Bronchial epithelial cell (primary cell): ENCODE data around the gene MTSS2. TPM values are rescaled to one million over a fixed set of nuclear protein-coding genes. Genes with fewer than 3 reads are reported as not detected.

Experiments
- DNase-seq: peaks from one replicate; pipeline ENCODE4 v3.0.0-alpha.2; 2010; ENCODE audit warnings: low read depth
- FAIRE-seq: peaks from 2 replicates; lab custom pipeline; 2011; peaks lifted over from hg19 to GRCh38; lab: Jason Lieb, UNC
- H3K27me3 ChIP-seq: 2 replicates; pipeline ENCODE4 v1.5.1; 2011; ENCODE audit warnings: low read length; ENCODE audit not compliant: control insufficient read depth, insufficient read depth
- H3K36me3 ChIP-seq: 2 replicates; pipeline ENCODE4 v1.5.1; 2011; ENCODE audit warnings: low read length; ENCODE audit not compliant: control insufficient read depth, insufficient read depth
- H3K4me3 ChIP-seq: 2 replicates; pipeline ENCODE4 v1.5.1; 2011; ENCODE audit warnings: mild to moderate bottlenecking, low read depth, low read length, control low read depth
- total RNA-seq: library from RNA; depleted of rRNA; stranded (reverse); fragments of >200 nt; gene quantifications from 2 replicates; pipeline ENCODE4 v1.2.1, GENCODE V29; 2014
- TF ChIP-seq, protein P1 (sequence below): IDR thresholded peaks from 2 replicates; pipeline ENCODE4 v1.5.1; 2011; ENCODE audit warnings: mild to moderate bottlenecking, moderate library complexity, low read length, control low read depth, inconsistent platforms; ENCODE audit not compliant: insufficient read depth, severe bottlenecking

Gene MTSS2
- total RNA-seq, 1 donor from 2014 or later, result 20.0 TPM

GRCh38 chr16:70685061-70685937 is 554 bp downstream of the MTSS2 start:
- no peak for DNase-seq
- TF ChIP-seq, protein P1, sequence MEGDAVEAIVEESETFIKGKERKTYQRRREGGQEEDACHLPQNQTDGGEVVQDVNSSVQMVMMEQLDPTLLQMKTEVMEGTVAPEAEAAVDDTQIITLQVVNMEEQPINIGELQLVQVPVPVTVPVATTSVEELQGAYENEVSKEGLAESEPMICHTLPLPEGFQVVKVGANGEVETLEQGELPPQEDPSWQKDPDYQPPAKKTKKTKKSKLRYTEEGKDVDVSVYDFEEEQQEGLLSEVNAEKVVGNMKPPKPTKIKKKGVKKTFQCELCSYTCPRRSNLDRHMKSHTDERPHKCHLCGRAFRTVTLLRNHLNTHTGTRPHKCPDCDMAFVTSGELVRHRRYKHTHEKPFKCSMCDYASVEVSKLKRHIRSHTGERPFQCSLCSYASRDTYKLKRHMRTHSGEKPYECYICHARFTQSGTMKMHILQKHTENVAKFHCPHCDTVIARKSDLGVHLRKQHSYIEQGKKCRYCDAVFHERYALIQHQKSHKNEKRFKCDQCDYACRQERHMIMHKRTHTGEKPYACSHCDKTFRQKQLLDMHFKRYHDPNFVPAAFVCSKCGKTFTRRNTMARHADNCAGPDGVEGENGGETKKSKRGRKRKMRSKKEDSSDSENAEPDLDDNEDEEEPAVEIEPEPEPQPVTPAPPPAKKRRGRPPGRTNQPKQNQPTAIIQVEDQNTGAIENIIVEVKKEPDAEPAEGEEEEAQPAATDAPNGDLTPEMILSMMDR, result no peak

DNA sequence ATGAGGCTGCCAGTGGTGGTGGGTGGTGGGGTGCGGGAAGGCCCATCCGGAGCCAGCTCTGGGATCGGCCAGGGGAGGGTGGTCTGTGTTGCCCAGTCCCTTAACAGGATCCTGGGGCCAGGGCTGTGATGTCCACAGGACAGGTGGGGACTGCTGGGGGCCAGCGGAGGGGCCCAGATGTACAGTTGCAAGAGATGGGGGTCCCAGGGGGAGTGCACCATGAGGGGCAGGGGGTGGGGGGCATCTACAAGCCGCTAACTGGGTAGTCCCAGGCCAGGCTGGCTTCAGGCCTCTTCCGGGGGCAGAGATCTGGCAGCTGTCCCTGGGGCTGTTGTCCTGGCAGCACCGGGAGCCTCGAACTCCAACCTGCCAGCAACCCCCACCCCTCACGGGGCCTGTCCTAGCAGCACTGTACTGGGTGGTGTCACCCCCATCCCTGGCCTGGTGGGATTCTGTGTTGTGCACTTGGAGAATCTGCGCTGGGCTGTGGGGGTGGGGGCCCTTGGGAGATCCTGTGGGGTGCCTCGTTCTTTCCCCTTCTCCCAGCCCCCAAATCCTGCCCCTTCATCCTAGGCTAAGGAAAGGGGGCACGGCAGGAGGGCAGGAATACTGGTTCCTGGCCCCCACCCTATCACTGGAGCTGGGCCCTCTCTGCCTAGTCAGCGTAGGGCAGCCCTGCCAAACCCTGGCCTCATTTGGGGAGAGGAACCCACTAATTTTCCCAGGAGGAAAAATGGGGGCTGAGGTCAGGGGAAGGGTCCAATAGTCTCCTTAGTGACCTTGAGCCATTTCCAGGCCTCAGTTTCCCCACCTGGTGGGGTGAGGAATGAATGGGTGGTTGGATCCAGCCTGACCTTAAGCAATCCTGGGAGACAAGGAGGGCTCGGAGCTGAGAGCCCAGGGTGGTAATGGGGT is 1.4 kb downstream of the MTSS2 start:
- no peak for FAIRE-seq
- H3K4me3 ChIP-seq, result peak overlapping the region; percentile 86
- TF ChIP-seq, protein P1, result no peak
- H3K27me3 ChIP-seq, result no peaks in the 10 kb centered on the region
- H3K36me3 ChIP-seq, result peaks cover 16% of the 10 kb centered on the region
- no peak for DNase-seq

More at GRCh38 chr16:70685061-70685937, 554 bp downstream of the MTSS2 start:
- Histone ChIP-seq H3K36me3 (peaks cover 13% of the 10 kb centered on the region), H3K27me3 (no peaks in the 10 kb centered on the region), H3K4me3 (peak overlapping the region; percentile 86)
- no peak for FAIRE-seq

GRCh38 chr16:70683146-70683944 is 2.5 kb downstream of the MTSS2 start:
- no peak for FAIRE-seq
- Histone ChIP-seq H3K4me3 (peak overlapping the region; percentile 86), H3K27me3 (no peaks in the 10 kb centered on the region), H3K36me3 (peaks cover 26% of the 10 kb centered on the region)
- no peak for DNase-seq
- TF ChIP-seq, protein P1, result no peak

GRCh38 chr16:70682239-70683145 is 3.4 kb downstream of the MTSS2 start:
- FAIRE-seq, result no peak

More at GRCh38 chr16:70682239-70683145, 3.4 kb downstream of the MTSS2 start:
- peaks cover 35% of the 10 kb centered on the region for H3K36me3 ChIP-seq
- DNase-seq, result no peak
- H3K27me3 ChIP-seq, result no peaks in the 10 kb centered on the region
- TF ChIP-seq, protein P1, result peak; percentile 11
- peak overlapping the region; percentile 10 for H3K4me3 ChIP-seq
